HEK293 (cell line): ENCODE measurements around the gene TMSB4X.

ENCODE experiments used
- CTCF ChIA-PET: fragments of 350-600 bp; formaldehyde crosslinking; extraction: SDS; loops from one replicate; lab custom pipeline; 2021; ENCODE audit warnings: antibody characterized with exemption; lab: Yijun Ruan, JAX
- POLR2A ChIA-PET: fragments of 300-600 bp; formaldehyde crosslinking; extraction: SDS; loops from one replicate; lab custom pipeline; 2020; ENCODE audit warnings: antibody characterized with exemption, inconsistent platforms; lab: Yijun Ruan, JAX
- H3K27ac ChIP-seq: fragments of 200-500 bp; sonication (Bioruptor generic); 2 replicates; pipeline ENCODE4 v1.5.1; 2014; ENCODE audit warnings: low read depth, low read length, control low read depth, inconsistent platforms; ENCODE audit errors: extremely low read depth
- H3K36me3 ChIP-seq, 2 experiments: fragments of 200-500 bp in 1 of 2; sonication (Bioruptor generic) in 1 of 2; 1 replicate in 1 of 2; 2 replicates in 1 of 2; pipeline ENCODE4 v1.5.1; 2014 to 2017; ENCODE audit warnings: inconsistent platforms in 2 of 2, low read length in 2 of 2; ENCODE audit not compliant: control insufficient read depth in 2 of 2, insufficient read depth in 1 of 2
- H3K4me1 ChIP-seq: fragments of 200-500 bp; sonication (Bioruptor generic); 2 replicates; pipeline ENCODE4 v1.5.1; 2014; ENCODE audit warnings: mild to moderate bottlenecking, low read length, inconsistent platforms; ENCODE audit not compliant: control insufficient read depth, insufficient read depth
- H3K4me3 ChIP-seq: 2 replicates; pipeline ENCODE4 v1.5.1; 2011; ENCODE audit warnings: low read depth, mild to moderate bottlenecking, control low read depth, low read length, moderate library complexity
- H3K9me3 ChIP-seq: fragments of 200-500 bp; sonication (Bioruptor generic); 2 replicates; pipeline ENCODE4 v1.5.1; 2014; ENCODE audit warnings: low read depth, low read length, inconsistent platforms; ENCODE audit not compliant: control insufficient read depth, insufficient read depth
- GLI4 ChIP-seq: fragments of 450-650 bp; formaldehyde crosslinking; IDR thresholded peaks from 2 replicates; pipeline ENCODE4 v1.5.1; 2016; ENCODE audit warnings: missing biosample characterization, missing genetic modification characterization
- MEIS1 ChIP-seq: sonication (generic); formaldehyde crosslinking; IDR thresholded peaks from 2 replicates; pipeline ENCODE4 v1.8.1; 2022; ENCODE audit warnings: missing genetic modification reagents, mild to moderate bottlenecking, borderline replicate concordance
- TCF7L2 ChIP-seq: IDR thresholded peaks from 2 replicates; pipeline ENCODE4 v1.6.1; 2011; ENCODE audit warnings: low read depth, mild to moderate bottlenecking, inconsistent platforms, low read length, moderate library complexity, borderline replicate concordance
- WT1 ChIP-seq: fragments of 450-650 bp; formaldehyde crosslinking; IDR thresholded peaks from 2 replicates; pipeline ENCODE4 v1.5.1; 2016; ENCODE audit warnings: missing biosample characterization, missing genetic modification characterization
- ZBTB10 ChIP-seq: fragments of 450-650 bp; formaldehyde crosslinking; IDR thresholded peaks from 2 replicates; pipeline ENCODE4 v1.5.1; 2016; ENCODE audit warnings: missing biosample characterization, missing genetic modification characterization
- ZBTB21 ChIP-seq: fragments of 450-650 bp; formaldehyde crosslinking; IDR thresholded peaks from 2 replicates; pipeline ENCODE4 v1.5.1; 2017; ENCODE audit warnings: missing biosample characterization, missing genetic modification characterization
- ZBTB26 ChIP-seq: fragments of 450-650 bp; formaldehyde crosslinking; optimal IDR thresholded peaks from 2 replicates; pipeline ENCODE3; 2016; ENCODE audit warnings: missing biosample characterization, mild to moderate bottlenecking, missing genetic modification characterization
- ZBTB48 ChIP-seq: fragments of 450-650 bp; formaldehyde crosslinking; IDR thresholded peaks from 2 replicates; pipeline ENCODE4 v1.5.1; 2016; ENCODE audit warnings: missing biosample characterization, missing genetic modification characterization
- ZBTB49 ChIP-seq: fragments of 450-650 bp; formaldehyde crosslinking; IDR thresholded peaks from 2 replicates; pipeline ENCODE4 v1.5.1; 2016; ENCODE audit warnings: missing biosample characterization, missing genetic modification characterization, low read depth
- ZFP69B ChIP-seq: fragments of 450-650 bp; formaldehyde crosslinking; IDR thresholded peaks from 2 replicates; pipeline ENCODE4 v1.5.1; 2016; ENCODE audit warnings: missing biosample characterization, missing genetic modification characterization
- ZNF121 ChIP-seq: fragments of 450-650 bp; formaldehyde crosslinking; IDR thresholded peaks from 2 replicates; pipeline ENCODE4 v1.5.1; 2016; ENCODE audit warnings: missing biosample characterization, missing genetic modification characterization
- ZNF146 ChIP-seq: fragments of 450-650 bp; formaldehyde crosslinking; IDR thresholded peaks from 2 replicates; pipeline ENCODE4 v1.5.1; 2016; ENCODE audit warnings: missing biosample characterization, missing genetic modification characterization
- ZNF184 ChIP-seq: fragments of 450-650 bp; IDR thresholded peaks from 2 replicates; pipeline ENCODE4 v1.5.1; 2018; ENCODE audit warnings: missing biosample characterization, mild to moderate bottlenecking, missing genetic modification characterization
- ZNF211 ChIP-seq: fragments of 450-650 bp; formaldehyde crosslinking; IDR thresholded peaks from 2 replicates; pipeline ENCODE4 v1.5.1; 2016; ENCODE audit warnings: low read depth, missing biosample characterization, missing genetic modification characterization
- ZNF223 ChIP-seq: fragments of 450-650 bp; formaldehyde crosslinking; IDR thresholded peaks from 2 replicates; pipeline ENCODE4 v1.5.1; 2016; ENCODE audit warnings: missing biosample characterization, missing genetic modification characterization
- ZNF239 ChIP-seq: fragments of 450-650 bp; formaldehyde crosslinking; IDR thresholded peaks from 2 replicates; pipeline ENCODE4 v1.5.1; 2016; ENCODE audit warnings: missing biosample characterization, missing genetic modification characterization
- ZNF335 ChIP-seq: fragments of 450-650 bp; formaldehyde crosslinking; conservative IDR thresholded peaks from 2 replicates; pipeline ENCODE4 v1.5.1; 2016; ENCODE audit warnings: missing biosample characterization, missing genetic modification characterization
- ZNF677 ChIP-seq: fragments of 450-650 bp; IDR thresholded peaks from 2 replicates; pipeline ENCODE4 v1.5.0; 2018; ENCODE audit warnings: missing biosample characterization, mild to moderate bottlenecking, missing genetic modification characterization, moderate library complexity
- TF ChIP-seq, protein P1 (sequence below): fragments of 450-650 bp; formaldehyde crosslinking; IDR thresholded peaks from 2 replicates; pipeline ENCODE4 v1.5.1; 2017; ENCODE audit warnings: missing biosample characterization, missing genetic modification characterization
- TF ChIP-seq, protein P2 (sequence below): fragments of 450-650 bp; formaldehyde crosslinking; IDR thresholded peaks from 2 replicates; pipeline ENCODE4 v1.5.1; 2016; ENCODE audit warnings: missing biosample characterization, missing genetic modification characterization

TMSB4X gene

DNA sequence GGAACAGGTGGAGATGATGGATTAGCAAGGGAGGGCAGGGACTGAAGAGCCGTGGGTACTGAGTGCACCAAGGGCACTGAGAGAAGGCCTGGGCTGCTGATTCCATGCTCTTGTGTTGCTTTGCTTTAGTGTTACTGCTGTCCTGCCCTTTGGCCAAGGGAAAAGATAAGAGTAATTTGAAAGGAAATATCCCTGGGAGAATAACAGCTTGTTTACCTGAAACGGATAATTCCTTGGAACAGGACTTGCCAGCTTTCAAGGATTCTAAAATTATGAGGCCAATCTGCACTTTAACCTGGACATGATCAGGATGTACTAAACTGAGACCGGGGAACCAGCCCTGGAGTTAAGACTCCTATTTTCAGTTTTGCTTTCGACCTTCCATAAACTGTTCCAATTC, 49.1 kb downstream of the TMSB4X start:
- TF ChIP-seq ZBTB48 (tag by site-specific recombination) (no peak), ZBTB21 (tag by site-specific recombination) (no peak), ZNF211 (no peak), ZNF146 (tag by site-specific recombination) (no peak), TCF7L2 (no peak), ZBTB49 (tag by site-specific recombination) (no peak), ZBTB10 (no peak), ZNF223 (tag by site-specific recombination) (no peak), ZNF121 (tag by site-specific recombination) (no peak), ZNF184 (tag by site-specific recombination) (no peak), ZNF677 (no peak), ZBTB26 (tag by site-specific recombination) (no peak), ZFP69B (tag by site-specific recombination) (no peak), MEIS1 (CRISPR knock-in tag) (no peak), WT1 (tag by site-specific recombination) (no peak), ZNF239 (tag by site-specific recombination) (no peak), GLI4 (tag by site-specific recombination) (no peak), ZNF335 (tag by site-specific recombination) (no peak)
- TF ChIP-seq, protein P1, sequence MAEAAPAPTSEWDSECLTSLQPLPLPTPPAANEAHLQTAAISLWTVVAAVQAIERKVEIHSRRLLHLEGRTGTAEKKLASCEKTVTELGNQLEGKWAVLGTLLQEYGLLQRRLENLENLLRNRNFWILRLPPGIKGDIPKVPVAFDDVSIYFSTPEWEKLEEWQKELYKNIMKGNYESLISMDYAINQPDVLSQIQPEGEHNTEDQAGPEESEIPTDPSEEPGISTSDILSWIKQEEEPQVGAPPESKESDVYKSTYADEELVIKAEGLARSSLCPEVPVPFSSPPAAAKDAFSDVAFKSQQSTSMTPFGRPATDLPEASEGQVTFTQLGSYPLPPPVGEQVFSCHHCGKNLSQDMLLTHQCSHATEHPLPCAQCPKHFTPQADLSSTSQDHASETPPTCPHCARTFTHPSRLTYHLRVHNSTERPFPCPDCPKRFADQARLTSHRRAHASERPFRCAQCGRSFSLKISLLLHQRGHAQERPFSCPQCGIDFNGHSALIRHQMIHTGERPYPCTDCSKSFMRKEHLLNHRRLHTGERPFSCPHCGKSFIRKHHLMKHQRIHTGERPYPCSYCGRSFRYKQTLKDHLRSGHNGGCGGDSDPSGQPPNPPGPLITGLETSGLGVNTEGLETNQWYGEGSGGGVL (tag by site-specific recombination) = no peak
- TF ChIP-seq, protein P2, sequence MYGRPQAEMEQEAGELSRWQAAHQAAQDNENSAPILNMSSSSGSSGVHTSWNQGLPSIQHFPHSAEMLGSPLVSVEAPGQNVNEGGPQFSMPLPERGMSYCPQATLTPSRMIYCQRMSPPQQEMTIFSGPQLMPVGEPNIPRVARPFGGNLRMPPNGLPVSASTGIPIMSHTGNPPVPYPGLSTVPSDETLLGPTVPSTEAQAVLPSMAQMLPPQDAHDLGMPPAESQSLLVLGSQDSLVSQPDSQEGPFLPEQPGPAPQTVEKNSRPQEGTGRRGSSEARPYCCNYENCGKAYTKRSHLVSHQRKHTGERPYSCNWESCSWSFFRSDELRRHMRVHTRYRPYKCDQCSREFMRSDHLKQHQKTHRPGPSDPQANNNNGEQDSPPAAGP (tag by site-specific recombination) = no peak
- no peaks in the 10 kb centered on the region for H3K36me3 ChIP-seq
- no peak overlapping the region for H3K27ac ChIP-seq
- no peaks in the 10 kb centered on the region for H3K9me3 ChIP-seq
- ChIA-PET CTCF (interaction anchor here (3.2 kb wide), 1 partner anchor 77 kb away, joined by 10 read pairs; no protein-coding TSS in a partner anchor), POLR2A (no interaction called here)
- H3K4me1 ChIP-seq = peaks cover 6% of the 10 kb centered on the region
- no peak overlapping the region for H3K4me3 ChIP-seq
